Measurements from ENCODE around the gene MRPS23.
A peak's percentile ranks its signal among the peaks of the same experiment; 100 is the strongest.

Gene MRPS23

GRCh38 chr17:57835333-57835900, 14.4 kb downstream of the MRPS23 start:
- DNase-seq (ENCODE audit: low read depth in 2 of 2), result no peak
- TF ChIP-seq CTCF (IDR thresholded peaks at IDR 0.05; ENCODE audit: low read depth, low read length), result no peak
- no peak overlapping the region for H3K4me3 ChIP-seq (replicated peaks in 1 of 2; ENCODE audit: low read depth in 2 of 2, low read length in 2 of 2)

- no peak overlapping the region for H3K4me3 ChIP-seq (replicated peaks in 1 of 2; ENCODE audit: low read depth in 2 of 2, low read length in 2 of 2)
- peak; percentile 8 for TF ChIP-seq CTCF (IDR thresholded peaks at IDR 0.05; ENCODE audit: low read depth, low read length)
- peak in 1 of 2 donors; percentile 21 for DNase-seq (ENCODE audit: low read depth in 2 of 2)
These were observed 15.6 kb downstream of the MRPS23 start for GRCh38 chr17:57834146-57834741.

GRCh38 chr17:57833179-57833939, 16.5 kb downstream of the MRPS23 start:
- peak overlapping the region; percentile 31 to 49 for H3K4me3 ChIP-seq (replicated peaks in 1 of 2; ENCODE audit: low read depth in 2 of 2, low read length in 2 of 2)
- DNase-seq (ENCODE audit: low read depth in 2 of 2), result peak; percentile 79 to 84
- TF ChIP-seq CTCF (IDR thresholded peaks at IDR 0.05; ENCODE audit: low read depth, low read length), result peak; percentile 87

GRCh38 chr17:57832314-57833178, 17.3 kb downstream of the MRPS23 start:
- H3K4me3 ChIP-seq (replicated peaks in 1 of 2; ENCODE audit: low read depth in 2 of 2, low read length in 2 of 2), result peak overlapping the region in 1 of 2 donors; percentile 31
- TF ChIP-seq CTCF (IDR thresholded peaks at IDR 0.05; ENCODE audit: low read depth, low read length), result no peak

GRCh38 chr17:57830880-57831279, 19.0 kb downstream of the MRPS23 start:
- DNase-seq (ENCODE audit: low read depth in 2 of 2), result no peak
- TF ChIP-seq CTCF (IDR thresholded peaks at IDR 0.05; ENCODE audit: low read depth, low read length), result no peak

More at GRCh38 chr17:57832314-57833178, 17.3 kb downstream of the MRPS23 start:
- no peak for DNase-seq (ENCODE audit: low read depth in 2 of 2)

More at GRCh38 chr17:57830880-57831279, 19.0 kb downstream of the MRPS23 start:
- no peak overlapping the region for H3K4me3 ChIP-seq (replicated peaks in 1 of 2; ENCODE audit: low read depth in 2 of 2, low read length in 2 of 2)
